ENCODE results near the gene IGF2. TPM values are rescaled to one million over a fixed set of nuclear protein-coding genes. Genes with fewer than 3 reads are reported as not detected.
A peak's percentile ranks its signal among the peaks of the same experiment; 100 is the strongest.

Gene IGF2
- total and polyA plus RNA-seq, 2 donors (not counting 1 experiment from before 2014, with no cell fraction given), result not detected

DNA sequence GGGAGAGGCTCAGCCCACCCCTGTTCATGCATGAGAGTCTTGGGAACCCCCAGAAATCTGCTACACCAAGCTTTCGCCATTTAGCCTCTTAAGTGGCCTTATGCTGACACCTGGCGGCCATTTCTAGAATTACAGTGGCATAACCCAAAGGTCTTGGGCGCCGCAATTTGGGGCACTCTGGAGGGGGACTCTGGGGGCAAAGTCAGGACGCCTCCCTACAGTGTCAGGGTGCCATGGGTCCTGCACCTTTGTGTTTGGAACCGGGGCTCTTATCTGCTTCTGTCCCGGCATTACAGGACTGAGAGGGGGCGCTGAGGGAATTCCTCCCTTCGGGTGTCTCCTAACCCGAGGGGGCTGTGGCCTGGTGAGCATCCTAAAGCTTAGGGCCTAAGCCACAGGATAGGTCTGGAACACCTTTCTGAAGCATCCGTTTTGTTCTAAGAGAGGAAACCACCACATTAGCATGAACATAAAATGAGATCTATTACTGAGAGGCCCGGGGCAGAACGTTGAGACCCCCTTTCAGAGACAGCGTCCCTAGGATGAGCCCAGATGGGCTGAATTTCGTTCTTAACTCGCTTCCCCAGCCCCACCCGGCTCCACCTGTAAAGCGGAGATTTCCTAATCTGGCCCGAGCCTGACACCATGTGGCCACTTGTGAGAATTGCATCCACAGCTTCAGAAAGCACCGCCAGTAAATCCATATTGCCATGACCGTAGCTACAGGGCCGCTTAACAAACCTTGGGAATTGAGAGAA lies 12.5 kb upstream of the IGF2 start:
- Mint-ChIP-seq H3K4me1 (peaks cover 10% of the 10 kb centered on the region), H3K27ac (peak overlapping the region; percentile 46), H3K27me3 (peaks cover 35% of the 10 kb centered on the region), H3K4me3 (peak overlapping the region; percentile 52), H3K9me3 (ENCODE audit: insufficient read depth) (no peaks in the 10 kb centered on the region)
- Histone ChIP-seq H3K9ac (ENCODE audit: low read length) (peak overlapping the region; percentile 4), H4K20me1 (ENCODE audit: control insufficient read depth, insufficient read depth, low read length, poor library complexity, severe bottlenecking) (no peaks in the 10 kb centered on the region), H3K27ac (ENCODE audit: low read length in 2 of 2) (no peak overlapping the region), H3K36me3 (replicated peaks in 1 of 2; ENCODE audit: control extremely low read depth in 1 of 2, control insufficient read depth in 1 of 2, extremely low read depth in 1 of 2, insufficient read depth in 2 of 2, low read length in 1 of 2) (no peaks in the 10 kb centered on the region), H3K9me3 (ENCODE audit: control extremely low read depth in 1 of 3, control insufficient read depth in 2 of 3, insufficient read depth in 1 of 3, low read length in 2 of 3) (peaks cover 0 to 3% (median 0%) of the 10 kb centered on the region in 3 donors), H2AFZ (ENCODE audit: insufficient read depth, low read depth, low read length, poor library complexity, severe bottlenecking) (peak overlapping the region; percentile 38), H3K27me3 (replicated peaks in 1 of 4; ENCODE audit: control extremely low read depth in 1 of 4, control insufficient read depth in 3 of 4, insufficient read depth in 4 of 4, low read length in 3 of 4) (peaks cover 0 to 34% (median 17%) of the 10 kb centered on the region in 4 experiments), H3K4me3 (ENCODE audit: control extremely low read depth in 1 of 5, extremely low read depth in 1 of 5, insufficient read depth in 1 of 5, low read depth in 2 of 5, low read length in 4 of 5) (peak overlapping the region in 2 of 5 experiments; percentile 9 to 14), H3K4me2 (replicated peaks; ENCODE audit: low read depth, low read length, poor library complexity, severe bottlenecking) (peak overlapping the region; percentile 65), H3K4me1 (ENCODE audit: control insufficient read depth in 2 of 2, insufficient read depth in 2 of 2, low read length in 2 of 2) (peaks cover 5 to 9% of the 10 kb centered on the region in 2 donors), H3K79me2 (ENCODE audit: control insufficient read depth, insufficient read depth, low read length) (no peaks in the 10 kb centered on the region)
- TF ChIP-seq, protein P1, sequence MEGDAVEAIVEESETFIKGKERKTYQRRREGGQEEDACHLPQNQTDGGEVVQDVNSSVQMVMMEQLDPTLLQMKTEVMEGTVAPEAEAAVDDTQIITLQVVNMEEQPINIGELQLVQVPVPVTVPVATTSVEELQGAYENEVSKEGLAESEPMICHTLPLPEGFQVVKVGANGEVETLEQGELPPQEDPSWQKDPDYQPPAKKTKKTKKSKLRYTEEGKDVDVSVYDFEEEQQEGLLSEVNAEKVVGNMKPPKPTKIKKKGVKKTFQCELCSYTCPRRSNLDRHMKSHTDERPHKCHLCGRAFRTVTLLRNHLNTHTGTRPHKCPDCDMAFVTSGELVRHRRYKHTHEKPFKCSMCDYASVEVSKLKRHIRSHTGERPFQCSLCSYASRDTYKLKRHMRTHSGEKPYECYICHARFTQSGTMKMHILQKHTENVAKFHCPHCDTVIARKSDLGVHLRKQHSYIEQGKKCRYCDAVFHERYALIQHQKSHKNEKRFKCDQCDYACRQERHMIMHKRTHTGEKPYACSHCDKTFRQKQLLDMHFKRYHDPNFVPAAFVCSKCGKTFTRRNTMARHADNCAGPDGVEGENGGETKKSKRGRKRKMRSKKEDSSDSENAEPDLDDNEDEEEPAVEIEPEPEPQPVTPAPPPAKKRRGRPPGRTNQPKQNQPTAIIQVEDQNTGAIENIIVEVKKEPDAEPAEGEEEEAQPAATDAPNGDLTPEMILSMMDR (IDR thresholded peaks at IDR 0.05), result peak; percentile 77
- TF ChIP-seq EZH2 (IDR thresholded peaks at IDR 0.05; ENCODE audit: borderline replicate concordance, insufficient read depth, low read depth, low read length, poor library complexity, severe bottlenecking), result no peak
- peak; percentile 84 for ATAC-seq (ENCODE audit: low read depth)
- ChIA-PET POLR2A (interaction anchor here (0.6 to 1.8 kb wide), 2 partner anchors 302 to 458 kb away, joined by 3 to 7 read pairs; no protein-coding TSS in a partner anchor), CTCF (interaction anchor here (0.5 to 7.7 kb wide), 64 partner anchors 9 to 630 kb away, joined by 3 to 217 read pairs (median 4); partner anchors contain the start of genes KRTAP5-6, LSP1, SYT8 and TNNI2)
- intact Hi-C loops (cut with micrococcal nuclease), result loop anchor here (1.0 to 5.0 kb wide), 2 partner anchors 269 to 499 kb away; no protein-coding TSS in a partner anchor
- WGBS (ENCODE audit: insufficient coverage), result 3% methylated on average over 18 of the region's 22 CpGs
- DNase-seq, result peak; percentile 88

All from B cell (primary cell).